PFSK-1 (cell line): Measurements from ENCODE around the gene JAK1.

Experiments used
- POLR2AphosphoS5 ChIP-seq: IDR thresholded peaks from 2 replicates; pipeline ENCODE4 v1.6.1; 2012; ENCODE audit warnings: low read depth, mild to moderate bottlenecking, control low read depth, low read length, moderate library complexity
- TAF1 ChIP-seq: IDR thresholded peaks from 2 replicates; pipeline ENCODE4 v1.6.1; 2012; ENCODE audit warnings: low read length, control low read depth, borderline replicate concordance; ENCODE audit not compliant: insufficient read depth
- TF ChIP-seq, protein P1 (sequence below), 2 experiments: IDR thresholded peaks; 2 replicates each; pipeline versions ENCODE4 v1.6.1 to v1.8.0; 2011 to 2012; ENCODE audit warnings: low read depth in 2 of 2, low read length in 2 of 2, control low read depth in 1 of 2, inconsistent platforms in 1 of 2, mild to moderate bottlenecking in 1 of 2, moderate library complexity in 1 of 2; ENCODE audit not compliant: insufficient read depth in 1 of 2

DNA sequence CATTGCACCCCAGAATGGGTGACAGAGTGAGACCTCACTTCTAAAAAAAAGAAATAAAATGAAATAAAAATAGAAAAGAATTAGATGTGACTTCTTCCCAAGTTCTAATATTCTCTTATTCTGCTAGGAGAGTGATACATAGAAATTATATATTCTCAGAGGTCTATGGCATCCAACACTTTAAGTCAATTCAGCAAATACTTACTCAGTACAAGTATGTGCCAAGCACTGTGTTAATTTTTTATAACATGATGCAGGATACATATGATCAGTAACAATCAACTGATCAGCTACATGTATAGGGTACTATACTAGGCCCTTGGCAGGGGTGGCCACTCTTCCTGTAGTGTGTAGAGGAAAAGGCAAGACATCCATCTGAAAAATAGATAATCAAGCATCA, 13.0 kb upstream of the JAK1 start:
- TF ChIP-seq, protein P1, sequence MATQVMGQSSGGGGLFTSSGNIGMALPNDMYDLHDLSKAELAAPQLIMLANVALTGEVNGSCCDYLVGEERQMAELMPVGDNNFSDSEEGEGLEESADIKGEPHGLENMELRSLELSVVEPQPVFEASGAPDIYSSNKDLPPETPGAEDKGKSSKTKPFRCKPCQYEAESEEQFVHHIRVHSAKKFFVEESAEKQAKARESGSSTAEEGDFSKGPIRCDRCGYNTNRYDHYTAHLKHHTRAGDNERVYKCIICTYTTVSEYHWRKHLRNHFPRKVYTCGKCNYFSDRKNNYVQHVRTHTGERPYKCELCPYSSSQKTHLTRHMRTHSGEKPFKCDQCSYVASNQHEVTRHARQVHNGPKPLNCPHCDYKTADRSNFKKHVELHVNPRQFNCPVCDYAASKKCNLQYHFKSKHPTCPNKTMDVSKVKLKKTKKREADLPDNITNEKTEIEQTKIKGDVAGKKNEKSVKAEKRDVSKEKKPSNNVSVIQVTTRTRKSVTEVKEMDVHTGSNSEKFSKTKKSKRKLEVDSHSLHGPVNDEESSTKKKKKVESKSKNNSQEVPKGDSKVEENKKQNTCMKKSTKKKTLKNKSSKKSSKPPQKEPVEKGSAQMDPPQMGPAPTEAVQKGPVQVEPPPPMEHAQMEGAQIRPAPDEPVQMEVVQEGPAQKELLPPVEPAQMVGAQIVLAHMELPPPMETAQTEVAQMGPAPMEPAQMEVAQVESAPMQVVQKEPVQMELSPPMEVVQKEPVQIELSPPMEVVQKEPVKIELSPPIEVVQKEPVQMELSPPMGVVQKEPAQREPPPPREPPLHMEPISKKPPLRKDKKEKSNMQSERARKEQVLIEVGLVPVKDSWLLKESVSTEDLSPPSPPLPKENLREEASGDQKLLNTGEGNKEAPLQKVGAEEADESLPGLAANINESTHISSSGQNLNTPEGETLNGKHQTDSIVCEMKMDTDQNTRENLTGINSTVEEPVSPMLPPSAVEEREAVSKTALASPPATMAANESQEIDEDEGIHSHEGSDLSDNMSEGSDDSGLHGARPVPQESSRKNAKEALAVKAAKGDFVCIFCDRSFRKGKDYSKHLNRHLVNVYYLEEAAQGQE (IDR thresholded peaks at IDR 0.05; ENCODE audit: insufficient read depth in 1 of 2, low read depth in 2 of 2, low read length in 2 of 2): no peak
- TF ChIP-seq POLR2AphosphoS5 (no peak), TAF1 (no peak)
